Astrocyte (in vitro differentiated cells and primary cell): ENCODE results near the gene SOBP.

Source experiments
- EZH2 ChIP-seq: IDR thresholded peaks from 2 replicates; pipeline ENCODE4 v1.6.1; 2012; ENCODE audit warnings: mild to moderate bottlenecking, low read length, inconsistent platforms; ENCODE audit not compliant: insufficient read depth
- TF ChIP-seq, protein P1 (sequence below): IDR thresholded peaks from 2 replicates; pipeline ENCODE4 v1.5.1; 2011; ENCODE audit warnings: low read depth, mild to moderate bottlenecking, inconsistent platforms, low read length, moderate library complexity; ENCODE audit not compliant: insufficient read depth

DNA sequence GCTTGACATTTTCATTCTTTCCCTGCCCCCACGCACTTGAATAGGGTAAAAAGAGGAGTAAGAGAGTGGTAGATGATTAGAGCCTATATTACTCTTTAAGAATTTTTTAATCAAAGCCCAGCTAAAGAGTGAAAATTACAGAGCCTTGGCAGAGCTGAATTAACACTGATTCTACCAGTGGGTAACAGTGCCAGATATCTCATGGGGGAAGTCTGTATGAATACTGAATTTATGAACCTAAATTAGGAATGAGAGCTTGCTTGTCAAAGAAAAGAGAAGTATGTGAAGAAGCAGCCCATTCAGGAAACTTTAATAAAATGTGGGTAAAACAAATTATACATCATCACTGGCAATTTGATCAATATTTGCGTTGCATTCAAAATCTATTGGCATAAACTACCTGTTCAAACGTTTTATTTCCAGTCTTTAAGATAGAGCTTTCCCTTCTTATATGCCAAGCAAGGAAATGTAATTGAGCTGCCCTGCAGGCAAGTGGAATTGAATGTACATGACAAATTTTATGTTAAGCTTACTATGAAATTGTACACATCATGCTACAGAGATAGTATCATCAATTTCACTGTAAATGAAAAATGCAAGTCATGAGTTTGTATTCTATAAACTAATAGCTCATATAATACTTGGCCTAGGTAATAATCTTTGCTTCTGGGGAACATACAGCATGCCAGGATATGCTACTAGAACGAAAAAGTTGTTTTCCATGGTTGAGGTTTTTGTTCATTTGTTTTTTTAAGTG lies 14.5 kb downstream of the SOBP start:
- TF ChIP-seq, protein P1, sequence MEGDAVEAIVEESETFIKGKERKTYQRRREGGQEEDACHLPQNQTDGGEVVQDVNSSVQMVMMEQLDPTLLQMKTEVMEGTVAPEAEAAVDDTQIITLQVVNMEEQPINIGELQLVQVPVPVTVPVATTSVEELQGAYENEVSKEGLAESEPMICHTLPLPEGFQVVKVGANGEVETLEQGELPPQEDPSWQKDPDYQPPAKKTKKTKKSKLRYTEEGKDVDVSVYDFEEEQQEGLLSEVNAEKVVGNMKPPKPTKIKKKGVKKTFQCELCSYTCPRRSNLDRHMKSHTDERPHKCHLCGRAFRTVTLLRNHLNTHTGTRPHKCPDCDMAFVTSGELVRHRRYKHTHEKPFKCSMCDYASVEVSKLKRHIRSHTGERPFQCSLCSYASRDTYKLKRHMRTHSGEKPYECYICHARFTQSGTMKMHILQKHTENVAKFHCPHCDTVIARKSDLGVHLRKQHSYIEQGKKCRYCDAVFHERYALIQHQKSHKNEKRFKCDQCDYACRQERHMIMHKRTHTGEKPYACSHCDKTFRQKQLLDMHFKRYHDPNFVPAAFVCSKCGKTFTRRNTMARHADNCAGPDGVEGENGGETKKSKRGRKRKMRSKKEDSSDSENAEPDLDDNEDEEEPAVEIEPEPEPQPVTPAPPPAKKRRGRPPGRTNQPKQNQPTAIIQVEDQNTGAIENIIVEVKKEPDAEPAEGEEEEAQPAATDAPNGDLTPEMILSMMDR, result no peak
- no peak for TF ChIP-seq EZH2
